ENCODE results near the gene KMO.

DNA sequence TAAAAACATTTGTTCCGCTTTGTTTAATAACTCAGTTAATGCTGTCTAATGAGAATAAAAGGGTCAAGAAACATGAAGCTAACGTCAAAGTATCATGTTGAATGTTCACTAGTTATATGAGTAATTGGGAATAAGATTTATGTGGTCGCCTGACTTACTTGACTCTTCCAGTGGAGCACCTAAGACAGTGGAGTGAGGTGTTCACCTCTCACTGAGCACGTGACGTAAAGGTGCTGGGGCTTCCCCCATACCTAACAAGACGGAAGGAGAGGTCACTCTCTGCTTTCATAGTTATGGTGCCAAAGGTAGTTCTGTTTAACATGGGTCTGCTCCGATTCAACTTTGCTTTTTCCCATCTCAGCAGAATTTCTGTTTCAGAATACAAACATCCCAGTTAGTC lies 686 bp downstream of the KMO start:
- TF ChIP-seq, protein P1, sequence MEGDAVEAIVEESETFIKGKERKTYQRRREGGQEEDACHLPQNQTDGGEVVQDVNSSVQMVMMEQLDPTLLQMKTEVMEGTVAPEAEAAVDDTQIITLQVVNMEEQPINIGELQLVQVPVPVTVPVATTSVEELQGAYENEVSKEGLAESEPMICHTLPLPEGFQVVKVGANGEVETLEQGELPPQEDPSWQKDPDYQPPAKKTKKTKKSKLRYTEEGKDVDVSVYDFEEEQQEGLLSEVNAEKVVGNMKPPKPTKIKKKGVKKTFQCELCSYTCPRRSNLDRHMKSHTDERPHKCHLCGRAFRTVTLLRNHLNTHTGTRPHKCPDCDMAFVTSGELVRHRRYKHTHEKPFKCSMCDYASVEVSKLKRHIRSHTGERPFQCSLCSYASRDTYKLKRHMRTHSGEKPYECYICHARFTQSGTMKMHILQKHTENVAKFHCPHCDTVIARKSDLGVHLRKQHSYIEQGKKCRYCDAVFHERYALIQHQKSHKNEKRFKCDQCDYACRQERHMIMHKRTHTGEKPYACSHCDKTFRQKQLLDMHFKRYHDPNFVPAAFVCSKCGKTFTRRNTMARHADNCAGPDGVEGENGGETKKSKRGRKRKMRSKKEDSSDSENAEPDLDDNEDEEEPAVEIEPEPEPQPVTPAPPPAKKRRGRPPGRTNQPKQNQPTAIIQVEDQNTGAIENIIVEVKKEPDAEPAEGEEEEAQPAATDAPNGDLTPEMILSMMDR (IDR thresholded peaks at IDR 0.05; ENCODE audit: borderline replicate concordance, extremely low read depth, low read length, poor library complexity, severe bottlenecking) = no peak
- no peak for TF ChIP-seq EZH2 (IDR thresholded peaks at IDR 0.05; ENCODE audit: borderline replicate concordance, low read depth, low read length, severe bottlenecking)

Data from DND-41 (cell line).